ENCODE data around the gene ALCAM. TPM values are rescaled to one million over a fixed set of nuclear protein-coding genes. Genes with fewer than 3 reads are reported as not detected.

The ALCAM gene
- polyA plus RNA-seq, 12 donors, result 9.3 to 95.1 (median 13.1) TPM; not detected in 1

GRCh38 chr3:105354429-105354828 is 12.3 kb upstream of the ALCAM start:
- no peak for DNase-seq

GRCh38 chr3:105355408-105356061 is 11.2 kb upstream of the ALCAM start:
- no peak for DNase-seq

GRCh38 chr3:105356396-105356795 is 10.3 kb upstream of the ALCAM start:
- no peak for DNase-seq

GRCh38 chr3:105356988-105357387 is 9.7 kb upstream of the ALCAM start:
- DNase-seq, result no peak

GRCh38 chr3:105359098-105359762 is 7.5 kb upstream of the ALCAM start:
- DNase-seq, result no peak

GRCh38 chr3:105360003-105360402 is 6.7 kb upstream of the ALCAM start:
- no peak for DNase-seq

GRCh38 chr3:105362021-105362665 is 4.6 kb upstream of the ALCAM start:
- DNase-seq, result no peak

DNA sequence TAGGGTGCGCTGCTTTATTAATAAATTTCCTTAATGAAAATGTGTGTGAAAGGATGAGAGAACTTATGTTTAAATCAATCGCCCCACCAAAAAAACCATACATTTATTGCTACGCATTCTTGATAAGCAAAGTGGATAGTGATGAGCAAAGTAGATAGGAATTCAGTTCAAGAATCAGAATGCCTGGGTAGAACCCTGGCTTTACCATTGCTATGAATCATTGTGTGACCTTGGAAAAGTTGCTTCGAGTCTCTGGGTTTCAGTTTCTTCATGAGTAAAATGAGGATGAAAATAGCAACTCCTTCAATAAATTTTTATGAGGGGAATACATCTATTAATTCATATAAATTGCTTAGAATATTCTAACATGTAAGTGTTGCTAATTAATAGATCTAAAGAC is 2.6 kb upstream of the ALCAM start:
- DNase-seq, result no peak

DNA sequence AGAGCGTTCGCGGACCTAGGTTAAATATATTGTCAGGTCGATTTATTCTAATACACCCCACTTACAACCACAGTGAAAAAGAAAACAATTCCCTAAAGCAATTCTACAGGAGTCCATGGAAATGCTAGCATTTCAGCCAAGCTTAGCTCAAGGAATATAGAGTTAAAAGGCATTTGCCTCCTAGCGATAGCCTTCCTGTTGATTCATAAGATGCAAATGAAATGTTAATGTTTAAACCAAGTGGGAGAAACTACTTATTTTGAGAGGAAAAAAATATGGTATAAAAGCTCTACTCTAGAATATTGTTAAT is 1.7 kb upstream of the ALCAM start:
- no peak for DNase-seq

- DNase-seq, result peak; percentile 29
Observed at GRCh38 chr3:105365391-105366325, 1.1 kb upstream of the ALCAM start.

DNA sequence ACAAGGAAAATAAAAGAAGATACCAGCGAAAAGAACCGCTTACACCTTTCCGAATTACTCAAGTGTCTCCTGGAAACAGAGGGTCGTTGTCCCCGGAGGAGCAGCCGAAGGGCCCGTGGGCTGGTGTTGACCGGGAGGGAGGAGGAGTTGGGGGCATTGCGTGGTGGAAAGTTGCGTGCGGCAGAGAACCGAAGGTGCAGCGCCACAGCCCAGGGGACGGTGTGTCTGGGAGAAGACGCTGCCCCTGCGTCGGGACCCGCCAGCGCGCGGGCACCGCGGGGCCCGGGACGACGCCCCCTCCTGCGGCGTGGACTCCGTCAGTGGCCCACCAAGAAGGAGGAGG is 325 bp downstream of the ALCAM start:
- DNase-seq, result peak; percentile 12

DNA sequence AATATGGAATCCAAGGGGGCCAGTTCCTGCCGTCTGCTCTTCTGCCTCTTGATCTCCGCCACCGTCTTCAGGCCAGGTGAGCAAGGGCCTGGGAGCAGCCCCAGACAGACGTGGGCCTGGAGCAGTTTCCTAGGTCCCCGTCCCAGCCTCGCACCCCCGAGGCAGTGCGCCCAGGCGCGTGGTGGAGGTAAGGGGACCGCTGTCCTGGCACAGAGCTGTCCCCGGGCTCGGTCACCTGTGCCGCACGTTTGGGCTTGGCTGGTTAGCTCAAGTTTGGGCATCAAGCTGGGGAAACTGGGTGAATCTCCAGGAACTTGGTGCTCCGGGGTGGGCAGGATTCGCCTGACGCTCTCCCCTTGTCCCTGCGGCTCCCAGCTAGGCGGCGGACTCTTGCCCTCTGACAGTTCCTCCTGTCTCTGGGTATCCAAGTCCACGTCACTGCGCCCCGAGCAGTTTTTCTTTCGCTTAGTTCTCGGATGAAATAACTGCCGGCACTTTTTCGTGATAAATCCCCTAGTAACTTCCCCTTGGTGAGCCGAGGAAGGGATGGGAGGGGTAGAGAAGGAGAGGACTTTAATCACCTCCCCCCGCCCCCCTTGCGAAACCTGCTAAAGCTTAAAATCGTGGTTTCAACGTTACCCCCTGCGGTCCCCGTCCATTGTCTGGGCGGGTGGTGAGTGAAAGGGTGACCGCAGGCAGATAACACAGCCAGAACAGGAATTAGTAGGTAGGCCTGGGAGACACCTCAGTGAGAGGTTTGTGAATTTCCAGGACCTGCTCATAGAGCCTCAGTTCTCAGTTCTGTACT is 901 bp downstream of the ALCAM start:
- peak; percentile 36 for DNase-seq

DNA sequence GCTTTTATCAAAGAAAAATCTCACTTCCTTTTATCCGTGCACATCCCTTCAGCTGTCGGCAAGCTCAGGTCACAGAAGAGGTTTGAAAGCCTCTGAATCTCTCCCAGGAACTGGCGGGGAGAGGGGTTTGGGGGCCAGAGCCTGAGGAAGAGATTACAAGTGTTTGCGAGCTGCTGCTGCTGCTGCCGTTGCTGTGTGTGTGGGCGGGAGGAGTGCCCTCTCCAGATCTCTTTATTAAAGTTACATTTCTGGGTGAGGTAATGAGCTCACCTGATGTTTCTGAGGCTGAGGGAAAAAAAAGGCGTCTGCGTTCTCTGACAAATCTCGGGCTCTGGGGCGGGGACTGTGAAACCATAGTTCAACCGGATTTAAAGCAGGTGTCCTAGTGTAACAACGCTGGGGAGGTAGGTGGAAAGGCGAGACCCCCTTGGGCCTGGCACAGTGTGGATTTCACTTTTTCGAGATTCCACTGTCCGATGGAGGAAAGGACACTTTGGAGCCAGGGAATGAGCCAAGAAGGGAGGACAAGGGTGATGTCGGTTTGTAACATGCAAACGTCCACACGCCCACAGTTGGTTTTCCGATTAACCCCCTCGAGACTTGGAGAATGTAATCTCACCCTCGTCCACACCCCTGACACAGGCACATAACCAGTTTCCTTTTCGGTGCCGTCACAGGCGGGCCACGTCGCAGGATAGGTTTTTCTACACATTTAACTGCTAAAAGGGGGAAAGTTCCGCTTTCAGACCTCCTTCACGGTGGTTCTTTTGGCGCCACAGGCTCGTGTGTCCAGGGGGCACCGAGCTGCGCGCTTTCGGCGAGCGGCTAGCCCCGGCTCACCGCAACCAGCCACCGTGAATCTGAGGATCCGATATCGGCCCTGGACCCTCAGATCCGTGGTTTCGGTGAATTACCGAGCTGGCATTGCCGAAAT is 2.1 kb downstream of the ALCAM start:
- DNase-seq, result peak; percentile 36

GRCh38 chr3:105369500-105370371 is 3.0 kb downstream of the ALCAM start:
- peak; percentile 63 for DNase-seq

DNA sequence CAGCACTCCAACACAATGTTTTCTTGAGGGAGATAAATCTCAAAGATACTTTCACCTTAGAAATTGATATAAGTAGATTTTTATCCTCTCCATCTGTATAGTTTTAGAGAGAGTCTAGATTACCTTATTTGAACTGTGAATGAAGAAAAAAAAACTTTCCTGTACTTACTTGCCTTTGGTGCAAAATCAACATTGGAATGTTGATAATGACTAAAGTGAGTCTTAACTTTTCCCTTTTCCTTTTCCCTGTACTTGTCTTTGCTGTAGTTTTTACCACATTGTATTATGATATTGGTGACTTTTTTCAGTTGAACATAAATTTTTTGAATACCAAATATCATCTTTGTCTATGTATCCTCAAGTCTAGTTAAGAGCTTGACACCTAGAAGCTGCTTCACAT is 6.7 kb downstream of the ALCAM start:
- DNase-seq, result no peak

DNA sequence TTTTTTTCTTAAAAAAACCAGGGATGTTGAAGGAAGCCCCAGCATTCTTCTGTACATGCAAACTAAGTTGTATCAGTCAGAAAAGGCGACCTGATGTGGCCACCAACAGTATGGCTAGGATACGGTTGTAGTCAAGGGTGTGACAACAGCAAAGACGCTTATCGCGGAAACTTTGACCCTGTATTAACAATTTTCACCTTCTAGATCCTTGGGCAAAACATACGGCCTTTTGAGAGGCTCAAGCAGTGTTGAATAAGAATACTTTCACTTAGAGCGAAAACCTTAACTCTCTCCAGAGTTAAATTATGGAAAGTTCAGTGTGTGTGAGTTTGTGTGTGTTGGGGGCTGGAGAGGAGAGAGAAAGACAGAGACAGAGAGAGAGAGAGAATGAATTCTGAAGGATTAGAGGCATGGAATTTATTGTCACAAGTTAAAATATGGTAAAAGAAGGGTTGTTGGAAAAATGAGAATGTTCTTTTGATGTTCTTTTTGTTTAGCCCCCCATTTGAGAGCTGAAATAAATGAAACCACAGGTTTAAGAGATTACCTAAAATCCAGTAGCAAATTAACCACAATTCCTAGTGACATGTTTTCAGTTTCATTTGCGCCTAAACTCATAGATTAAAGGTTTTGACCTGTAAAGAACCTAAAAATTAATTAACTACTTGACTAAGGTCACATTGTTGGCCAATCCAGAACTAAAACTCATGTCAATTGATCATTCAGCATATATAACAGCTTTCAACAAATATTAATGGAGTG is 9.2 kb downstream of the ALCAM start:
- DNase-seq, result no peak

GRCh38 chr3:105377716-105378115 is 11.0 kb downstream of the ALCAM start:
- DNase-seq, result no peak

DNA sequence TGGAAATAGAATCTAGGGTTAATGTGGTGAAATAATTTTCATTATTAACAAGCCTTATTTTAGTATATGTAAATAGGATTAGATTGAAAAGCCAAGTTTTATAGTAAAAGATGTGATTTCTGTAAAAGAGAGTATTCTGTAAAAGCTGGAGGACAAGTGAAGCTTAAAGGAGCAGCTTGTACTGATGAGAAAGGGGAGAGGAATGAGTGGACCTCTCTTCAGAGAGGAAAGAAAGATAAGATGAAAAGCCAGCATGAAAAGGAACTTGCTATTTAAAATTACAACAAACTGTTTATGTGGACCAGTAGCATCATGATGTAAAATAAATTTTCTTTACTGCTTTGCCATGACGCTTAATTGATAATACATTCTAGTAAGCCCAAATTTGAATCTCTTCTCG is 18.5 kb downstream of the ALCAM start:
- no peak for DNase-seq
